ENCODE measurements around the gene ZNF48.

- TF ChIP-seq CTCF (IDR thresholded peaks at IDR 0.05), result no peak
- no peak for TF ChIP-seq POLR2A (IDR thresholded peaks at IDR 0.05)
Measured at GRCh38 chr16:30377050-30377811, 18.0 kb upstream of the ZNF48 start.
